CD4-positive, alpha-beta T cell treated with Interleukin-4 for 1 hour (primary cell): ENCODE data around the gene RGP1.

ENCODE experiments used
- DNase-seq, 2 donors: peaks; one replicate each; pipeline ENCODE4 v3.0.0-alpha.2; 2020 to 2022

RGP1 gene

GRCh38 chr9:35748858-35749514 lies at the start of gene RGP1, which contains the start of gene GBA2:
Gene RGP1 (plus strand): TSS chr9:35749287. CDS start chr9:35749756, 469 bp downstream.
Gene GBA2 (minus strand): TSS chr9:35749228. CDS start chr9:35748704, 524 bp downstream.
- peak; percentile 65 to 71 for DNase-seq

GRCh38 chr9:35700031-35700430 lies 49.1 kb upstream of the RGP1 start:
- no peak for DNase-seq

- no peak for DNase-seq
Measured at GRCh38 chr9:35700942-35701341, 48.1 kb upstream of the RGP1 start.

GRCh38 chr9:35702696-35703095 lies 46.4 kb upstream of the RGP1 start:
- no peak for DNase-seq

GRCh38 chr9:35703906-35704672 lies 45.0 kb upstream of the RGP1 start:
- DNase-seq = no peak

GRCh38 chr9:35705372-35705771 lies 43.7 kb upstream of the RGP1 start:
- DNase-seq = no peak

- DNase-seq = no peak
Measured at GRCh38 chr9:35705836-35706430, 43.2 kb upstream of the RGP1 start.

GRCh38 chr9:35706951-35707350 lies 42.1 kb upstream of the RGP1 start:
- DNase-seq = no peak

- no peak for DNase-seq
Measured at GRCh38 chr9:35708146-35708545, 40.9 kb upstream of the RGP1 start.

GRCh38 chr9:35710818-35711500 lies 38.1 kb upstream of the RGP1 start:
- DNase-seq = no peak

GRCh38 chr9:35711501-35712428 lies 37.3 kb upstream of the RGP1 start:
- no peak for DNase-seq

- no peak for DNase-seq
Measured at GRCh38 chr9:35712762-35713400, 36.2 kb upstream of the RGP1 start.

GRCh38 chr9:35713578-35713977 lies 35.5 kb upstream of the RGP1 start:
- no peak for DNase-seq

- no peak for DNase-seq
Measured at GRCh38 chr9:35714123-35714522, 35.0 kb upstream of the RGP1 start.

GRCh38 chr9:35714579-35715252 lies 34.4 kb upstream of the RGP1 start:
- DNase-seq = no peak

GRCh38 chr9:35716230-35716629 lies 32.9 kb upstream of the RGP1 start:
- no peak for DNase-seq

GRCh38 chr9:35717132-35717870 lies 31.8 kb upstream of the RGP1 start:
- DNase-seq = no peak

GRCh38 chr9:35718721-35719511 lies 30.2 kb upstream of the RGP1 start:
- DNase-seq = peak in 1 of 2 donors; percentile 62

GRCh38 chr9:35719546-35719945 lies 29.5 kb upstream of the RGP1 start:
- no peak for DNase-seq
